Cortex of kidney (tissue), 1 donor: ENCODE results near the gene DLEC1.
"Not testable (repeated sequence)": the region's sequence is repeated elsewhere in the genome, so short reads cannot be mapped to it uniquely, and the experiment has no call there.

ENCODE experiments used
- DNase-seq: peaks from one replicate; lab custom pipeline; 2025; lab: John Stamatoyannopoulos, UW

The DLEC1 gene

GRCh38 chr3:38083871-38084333 lies 44.9 kb downstream of the DLEC1 start:
- DNase-seq = no peak

GRCh38 chr3:38084334-38085310 lies 45.6 kb downstream of the DLEC1 start:
- DNase-seq = no peak

- DNase-seq = no peak
These were observed 46.4 kb downstream of the DLEC1 start for GRCh38 chr3:38085311-38085942.

- DNase-seq = no peak
These were observed 46.9 kb downstream of the DLEC1 start for GRCh38 chr3:38085943-38086324.

GRCh38 chr3:38086496-38086895 lies 47.5 kb downstream of the DLEC1 start:
- DNase-seq = no peak

GRCh38 chr3:38087278-38087677 lies 48.3 kb downstream of the DLEC1 start:
- not testable (repeated sequence) for DNase-seq

- DNase-seq = no peak
These were observed 49.4 kb downstream of the DLEC1 start for GRCh38 chr3:38088126-38089078.

- DNase-seq = no peak
These were observed 50.2 kb downstream of the DLEC1 start for GRCh38 chr3:38089163-38089562.

GRCh38 chr3:38090453-38090852 lies 51.4 kb downstream of the DLEC1 start:
- no peak for DNase-seq

- DNase-seq = no peak
These were observed 56.0 kb downstream of the DLEC1 start for GRCh38 chr3:38094999-38095398.

GRCh38 chr3:38095669-38096483 lies 56.9 kb downstream of the DLEC1 start:
- DNase-seq = no peak

GRCh38 chr3:38097446-38098375 lies 58.7 kb downstream of the DLEC1 start:
- DNase-seq = no peak

GRCh38 chr3:38098376-38098723 lies 59.3 kb downstream of the DLEC1 start:
- no peak for DNase-seq

GRCh38 chr3:38099518-38099917 lies 60.5 kb downstream of the DLEC1 start:
- no peak for DNase-seq

GRCh38 chr3:38100498-38100897 lies 61.5 kb downstream of the DLEC1 start:
- no peak for DNase-seq

GRCh38 chr3:38101811-38102443 lies 62.9 kb downstream of the DLEC1 start:
- no peak for DNase-seq

GRCh38 chr3:38102444-38102814 lies 63.4 kb downstream of the DLEC1 start:
- no peak for DNase-seq

GRCh38 chr3:38105525-38105924 lies 66.5 kb downstream of the DLEC1 start:
- no peak for DNase-seq

- no peak for DNase-seq
These were observed 69.1 kb downstream of the DLEC1 start for GRCh38 chr3:38107911-38108648.
